ENCODE data around the gene ARHGEF7.

Gene ARHGEF7

GRCh38 chr13:111122056-111122455, 6.9 kb downstream of the ARHGEF7 start:
- DNase-seq (ENCODE audit: low read depth): no peak
- TF ChIP-seq, protein P1, sequence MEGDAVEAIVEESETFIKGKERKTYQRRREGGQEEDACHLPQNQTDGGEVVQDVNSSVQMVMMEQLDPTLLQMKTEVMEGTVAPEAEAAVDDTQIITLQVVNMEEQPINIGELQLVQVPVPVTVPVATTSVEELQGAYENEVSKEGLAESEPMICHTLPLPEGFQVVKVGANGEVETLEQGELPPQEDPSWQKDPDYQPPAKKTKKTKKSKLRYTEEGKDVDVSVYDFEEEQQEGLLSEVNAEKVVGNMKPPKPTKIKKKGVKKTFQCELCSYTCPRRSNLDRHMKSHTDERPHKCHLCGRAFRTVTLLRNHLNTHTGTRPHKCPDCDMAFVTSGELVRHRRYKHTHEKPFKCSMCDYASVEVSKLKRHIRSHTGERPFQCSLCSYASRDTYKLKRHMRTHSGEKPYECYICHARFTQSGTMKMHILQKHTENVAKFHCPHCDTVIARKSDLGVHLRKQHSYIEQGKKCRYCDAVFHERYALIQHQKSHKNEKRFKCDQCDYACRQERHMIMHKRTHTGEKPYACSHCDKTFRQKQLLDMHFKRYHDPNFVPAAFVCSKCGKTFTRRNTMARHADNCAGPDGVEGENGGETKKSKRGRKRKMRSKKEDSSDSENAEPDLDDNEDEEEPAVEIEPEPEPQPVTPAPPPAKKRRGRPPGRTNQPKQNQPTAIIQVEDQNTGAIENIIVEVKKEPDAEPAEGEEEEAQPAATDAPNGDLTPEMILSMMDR (conservative IDR thresholded peaks at IDR 0.05; ENCODE audit: control insufficient read depth, insufficient read depth, low read depth, low read length): no peak
- no peak overlapping the region for H3K4me3 ChIP-seq (ENCODE audit: control insufficient read depth, low read depth, low read length)

- H3K4me3 ChIP-seq (ENCODE audit: control insufficient read depth, low read depth, low read length): no peak overlapping the region
- TF ChIP-seq, protein P1 (conservative IDR thresholded peaks at IDR 0.05; ENCODE audit: control insufficient read depth, insufficient read depth, low read depth, low read length): no peak
- no peak for DNase-seq (ENCODE audit: low read depth)
Observed at GRCh38 chr13:111122631-111123030, 7.5 kb downstream of the ARHGEF7 start.

- TF ChIP-seq, protein P1 (conservative IDR thresholded peaks at IDR 0.05; ENCODE audit: control insufficient read depth, insufficient read depth, low read depth, low read length): no peak
- no peak for DNase-seq (ENCODE audit: low read depth)
- H3K4me3 ChIP-seq (ENCODE audit: control insufficient read depth, low read depth, low read length): no peak overlapping the region
Observed at GRCh38 chr13:111123221-111123620, 8.1 kb downstream of the ARHGEF7 start.

DNA sequence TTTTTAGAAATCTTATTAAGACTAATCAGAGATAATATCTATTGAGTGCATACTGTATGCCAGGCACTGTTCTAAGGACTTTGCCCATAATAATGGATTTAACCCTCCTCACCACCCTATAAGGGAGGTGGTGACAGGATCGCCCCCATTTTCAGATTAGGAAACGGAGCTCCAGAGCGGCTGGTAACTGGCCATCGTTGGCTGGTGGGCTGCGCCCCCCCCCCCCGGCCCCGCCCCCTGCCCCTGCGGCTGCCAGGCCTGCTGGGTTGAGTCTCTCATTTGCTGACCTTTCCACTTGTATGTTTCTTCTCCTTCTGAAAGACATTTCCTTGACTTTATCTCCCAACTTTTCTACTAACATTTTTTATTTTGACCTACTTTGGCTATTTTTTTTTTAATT, 8.5 kb downstream of the ARHGEF7 start:
- no peak overlapping the region for H3K4me3 ChIP-seq (ENCODE audit: control insufficient read depth, low read depth, low read length)
- no peak for DNase-seq (ENCODE audit: low read depth)
- TF ChIP-seq, protein P1 (conservative IDR thresholded peaks at IDR 0.05; ENCODE audit: control insufficient read depth, insufficient read depth, low read depth, low read length): no peak

- H3K4me3 ChIP-seq (ENCODE audit: control insufficient read depth, low read depth, low read length): no peak overlapping the region
- TF ChIP-seq, protein P1 (conservative IDR thresholded peaks at IDR 0.05; ENCODE audit: control insufficient read depth, insufficient read depth, low read depth, low read length): no peak
- DNase-seq (ENCODE audit: low read depth): no peak
Observed at GRCh38 chr13:111126509-111126908, 11.4 kb downstream of the ARHGEF7 start.

- TF ChIP-seq, protein P1 (conservative IDR thresholded peaks at IDR 0.05; ENCODE audit: control insufficient read depth, insufficient read depth, low read depth, low read length): no peak
- H3K4me3 ChIP-seq (ENCODE audit: control insufficient read depth, low read depth, low read length): no peak overlapping the region
- no peak for DNase-seq (ENCODE audit: low read depth)
Observed at GRCh38 chr13:111129465-111130115, 14.5 kb downstream of the ARHGEF7 start.

- TF ChIP-seq, protein P1 (conservative IDR thresholded peaks at IDR 0.05; ENCODE audit: control insufficient read depth, insufficient read depth, low read depth, low read length): no peak
- DNase-seq (ENCODE audit: low read depth): no peak
- no peak overlapping the region for H3K4me3 ChIP-seq (ENCODE audit: control insufficient read depth, low read depth, low read length)
Observed at GRCh38 chr13:111130116-111130508, 15.0 kb downstream of the ARHGEF7 start.
